Activated CD4-positive, alpha-beta T cell treated with anti-CD3 and anti-CD28 coated beads, Interleukin-2, amount 50 U/mL, for 16 hours (primary cell): ENCODE measurements around the gene ARMC9.

Experiments
- DNase-seq: peaks from one replicate; pipeline ENCODE4 v3.0.0-alpha.2; 2020

ARMC9 gene

DNA sequence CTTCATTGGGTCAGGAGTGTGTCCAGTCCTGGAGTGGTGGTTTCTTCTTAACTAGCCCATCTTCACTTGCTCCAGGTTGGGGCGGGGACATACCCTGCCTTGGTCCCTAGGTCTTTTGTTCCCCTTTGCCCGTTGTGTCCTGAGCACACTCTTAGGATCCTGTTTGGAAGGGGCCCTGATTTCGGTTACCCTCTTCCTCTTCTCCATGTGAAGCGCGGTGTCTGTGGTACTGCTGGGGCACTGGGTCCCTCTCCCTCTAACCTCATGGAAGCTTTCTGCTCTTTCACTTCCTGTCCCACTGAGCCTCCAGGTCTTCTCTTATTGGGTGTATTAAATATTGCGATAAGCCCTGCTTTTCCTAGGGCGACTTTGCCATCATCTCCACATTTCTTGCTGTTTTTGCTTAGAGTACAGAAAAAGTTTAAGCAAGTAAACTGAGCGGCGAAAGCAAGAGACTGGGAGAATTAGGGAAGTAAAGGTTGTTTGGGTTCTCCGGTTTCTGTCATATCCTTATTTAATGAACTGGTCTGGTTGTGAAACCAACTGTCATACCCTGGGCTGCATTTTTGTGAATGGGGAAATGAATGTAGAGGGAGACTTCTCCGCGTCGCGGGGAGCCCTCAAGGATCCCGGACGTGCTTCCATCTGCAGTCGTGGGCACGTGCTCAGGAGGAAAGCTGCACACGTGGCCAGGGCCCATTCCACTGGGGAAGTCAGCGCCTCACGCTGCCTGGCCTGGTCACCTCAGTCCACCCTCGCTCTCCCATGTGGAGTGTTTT lies 123.3 kb downstream of the ARMC9 start:
- no peak for DNase-seq

DNA sequence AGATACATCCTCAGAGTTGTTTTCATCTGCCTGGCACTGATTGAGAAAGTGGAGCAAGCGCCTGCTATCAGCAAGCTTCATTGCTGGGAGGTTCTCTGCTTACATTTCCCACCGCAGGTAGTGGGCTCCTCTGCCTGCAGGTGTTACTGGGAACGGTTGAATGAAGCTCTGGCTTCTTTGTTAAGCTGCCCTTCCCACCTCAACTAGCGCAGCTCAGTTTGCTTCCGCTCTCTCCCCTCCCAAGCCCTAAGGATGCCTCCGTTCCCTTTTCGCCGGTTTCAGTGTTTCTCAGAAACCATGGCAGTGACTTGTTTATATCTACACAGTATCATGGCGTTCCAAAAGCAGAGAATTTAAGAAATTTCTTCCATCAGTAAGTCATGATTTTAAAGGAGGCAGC lies 124.9 kb downstream of the ARMC9 start:
- no peak for DNase-seq

DNA sequence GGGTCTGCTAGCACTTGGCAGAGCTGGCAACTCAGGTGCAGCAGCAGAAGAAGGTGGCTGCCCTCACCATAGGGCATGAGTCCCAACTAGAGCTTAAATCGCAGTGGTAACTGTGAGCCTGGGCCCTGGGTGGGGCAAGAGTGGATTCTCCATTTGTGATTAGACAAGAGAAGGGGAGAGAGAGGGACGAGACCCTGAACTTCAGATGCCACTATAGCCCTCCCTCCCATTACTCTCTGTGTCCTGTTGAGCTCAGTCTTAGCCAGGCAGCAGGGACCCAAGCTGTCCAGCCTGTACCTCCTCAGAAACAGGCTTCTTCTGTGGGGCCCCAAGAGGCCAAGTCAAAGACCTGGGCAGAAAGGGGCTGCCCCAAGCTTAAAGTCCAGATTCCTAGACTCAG lies 127.4 kb downstream of the ARMC9 start:
- DNase-seq: no peak

DNA sequence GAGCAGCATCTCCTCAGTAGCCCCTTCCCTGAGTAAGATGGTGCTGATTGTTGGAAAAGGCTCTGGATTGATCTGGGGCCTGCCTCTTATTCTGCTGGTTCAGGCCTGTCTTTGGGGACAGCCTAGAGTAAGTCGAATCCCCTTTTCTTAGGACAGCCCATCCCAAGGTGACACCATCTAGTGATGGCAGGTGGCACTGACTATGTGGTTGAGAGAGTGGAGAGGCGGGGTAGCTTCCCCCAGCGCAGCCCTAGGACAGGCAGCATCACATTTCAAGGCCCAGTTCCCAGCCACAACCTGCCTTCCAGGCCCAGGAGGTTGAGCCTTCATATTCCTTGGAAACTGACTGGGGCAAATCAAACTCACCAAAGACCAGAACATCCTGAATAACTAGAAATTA lies 128.0 kb downstream of the ARMC9 start:
- no peak for DNase-seq

DNA sequence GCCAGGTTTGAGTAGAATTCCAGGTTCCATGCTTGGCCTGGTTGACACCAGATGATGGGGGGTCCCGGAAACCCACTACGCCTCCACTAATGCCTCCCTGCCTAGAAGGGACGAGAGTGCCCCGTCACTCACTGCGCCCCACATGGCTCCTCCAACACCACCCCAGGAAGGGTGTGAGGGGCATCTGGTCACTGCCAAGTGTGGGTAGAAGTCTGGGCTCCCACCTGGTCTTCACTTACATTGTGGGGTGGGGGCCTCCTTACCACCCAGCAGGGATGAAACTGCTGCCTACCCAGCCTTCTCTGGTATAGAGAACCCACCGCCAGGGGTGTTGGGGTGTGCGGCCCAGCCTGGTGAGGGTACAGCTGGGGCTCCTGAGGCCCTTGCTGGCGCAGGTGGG lies 131.9 kb downstream of the ARMC9 start:
- no peak for DNase-seq

DNA sequence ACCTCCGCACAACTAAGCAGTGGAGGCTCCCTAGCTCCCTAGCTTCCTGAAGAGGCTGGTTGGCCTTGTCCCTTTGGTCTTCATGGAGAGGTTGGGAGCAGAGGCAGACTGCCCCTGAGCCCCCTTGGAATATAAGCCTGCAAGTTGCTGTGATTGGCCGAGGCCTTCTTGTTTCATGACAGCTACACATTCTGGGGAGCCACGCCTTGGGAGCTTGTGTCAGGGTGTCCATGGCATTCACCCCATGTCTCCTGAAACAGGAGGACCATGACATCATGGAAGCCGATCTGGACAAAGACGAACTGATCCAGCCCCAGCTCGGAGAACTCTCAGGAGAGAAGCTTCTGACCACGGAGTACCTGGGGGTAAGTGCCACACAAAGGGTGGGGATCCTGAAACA lies 133.1 kb downstream of the ARMC9 start:
- DNase-seq: no peak

DNA sequence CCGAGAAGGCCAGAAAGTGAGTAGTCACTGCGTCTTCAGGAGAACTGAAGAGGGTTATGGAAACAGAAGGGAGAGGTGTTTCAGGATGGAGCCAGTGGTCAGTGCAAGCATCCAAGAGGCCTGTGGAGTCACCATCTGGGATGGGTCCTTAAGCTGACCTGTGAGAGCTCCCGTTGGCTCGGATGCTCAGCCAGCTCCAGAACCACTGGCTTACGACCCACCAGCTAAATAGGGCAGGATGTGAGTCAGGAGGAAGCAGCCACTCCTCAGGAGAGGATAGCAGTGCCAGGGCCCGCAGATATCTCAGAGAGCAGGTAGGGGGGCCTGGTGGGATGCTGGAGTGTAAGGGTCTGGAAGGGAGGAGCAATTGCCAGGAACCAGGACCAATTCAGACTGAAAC lies 134.0 kb downstream of the ARMC9 start:
- no peak for DNase-seq

DNA sequence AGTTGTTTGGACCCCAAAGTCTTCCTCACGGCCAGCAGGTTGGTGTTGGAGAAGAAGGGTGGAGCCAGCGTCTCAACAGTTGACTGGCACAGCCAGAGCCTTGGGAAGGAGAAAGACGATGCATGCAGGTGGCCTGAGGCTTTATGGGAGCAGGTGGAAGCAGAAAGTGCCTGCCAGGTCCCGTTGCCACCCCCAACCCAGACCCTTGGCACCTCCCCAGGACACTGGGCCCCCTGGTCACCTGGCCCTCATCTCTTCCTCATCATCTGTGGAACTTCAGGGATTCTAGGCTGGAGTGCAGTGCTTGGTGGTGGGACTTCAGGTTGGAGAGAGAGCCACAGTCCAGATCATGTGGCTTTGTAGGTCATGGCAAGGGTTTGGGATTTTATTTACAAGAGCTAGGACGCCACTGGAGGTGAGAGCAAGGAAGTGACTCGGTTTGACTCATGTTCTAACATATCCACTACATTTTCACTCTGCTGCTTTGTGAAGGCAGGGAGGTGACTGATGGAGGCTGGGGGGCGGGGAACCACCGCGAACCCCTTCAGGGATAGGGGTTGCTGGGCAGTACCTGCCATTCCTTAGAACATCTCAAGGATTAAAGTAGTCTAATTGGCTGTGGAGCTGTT lies 134.6 kb downstream of the ARMC9 start:
- DNase-seq: no peak

DNA sequence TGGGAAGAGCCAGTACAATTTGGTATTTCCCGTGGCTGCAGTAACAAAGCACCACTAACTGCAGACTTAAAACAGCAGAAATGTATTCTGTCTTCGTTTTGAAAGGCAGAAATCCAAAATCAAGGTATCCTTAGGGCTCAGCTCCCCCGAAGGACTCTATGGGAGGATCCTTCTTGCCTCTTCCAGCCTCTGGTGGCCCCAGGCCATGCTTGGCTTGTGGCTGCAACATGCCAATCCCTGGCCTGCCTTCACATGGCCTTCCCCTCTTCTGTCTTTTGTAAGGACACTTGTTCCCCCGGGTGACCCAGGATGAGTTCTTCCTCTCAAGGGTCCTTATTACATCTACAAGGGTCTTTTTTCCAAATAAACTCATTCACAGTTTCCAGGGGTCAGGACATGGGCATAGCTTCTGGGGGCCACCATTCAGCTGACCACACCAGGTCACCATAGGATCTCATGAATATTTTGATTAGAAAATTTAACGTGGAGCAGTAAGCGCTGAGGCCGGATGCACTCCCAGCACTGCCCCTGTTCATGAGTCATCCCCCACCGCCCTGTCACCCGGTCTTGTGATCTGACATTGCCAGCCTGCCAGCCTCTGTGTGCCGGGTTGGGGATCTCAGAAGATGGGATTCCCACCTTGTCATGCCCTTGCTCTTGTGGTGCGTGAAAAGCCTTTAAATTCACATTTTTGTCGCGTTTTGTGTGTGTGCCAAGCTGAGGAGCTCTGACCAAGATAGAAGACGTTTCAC lies 135.9 kb downstream of the ARMC9 start:
- DNase-seq: no peak

DNA sequence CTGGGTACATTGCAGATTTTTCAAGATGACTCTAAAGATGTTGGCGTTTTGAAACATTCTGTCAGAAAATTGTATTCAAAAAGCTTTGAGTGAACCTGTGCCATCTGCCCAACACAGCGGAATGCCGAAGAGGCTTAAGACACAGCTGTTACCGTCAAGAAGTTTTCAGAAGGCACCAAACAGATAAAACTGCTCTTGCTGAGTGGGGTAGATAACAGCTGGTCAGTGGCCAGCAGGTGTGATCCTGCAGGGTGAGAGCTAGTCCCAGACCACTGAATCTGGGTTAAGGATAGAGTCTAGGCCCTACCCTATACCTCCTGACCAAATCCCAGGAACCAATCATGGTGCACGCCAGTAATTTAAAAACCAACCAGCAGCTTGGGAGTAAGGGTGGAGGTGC lies 136.6 kb downstream of the ARMC9 start:
- DNase-seq: no peak

DNA sequence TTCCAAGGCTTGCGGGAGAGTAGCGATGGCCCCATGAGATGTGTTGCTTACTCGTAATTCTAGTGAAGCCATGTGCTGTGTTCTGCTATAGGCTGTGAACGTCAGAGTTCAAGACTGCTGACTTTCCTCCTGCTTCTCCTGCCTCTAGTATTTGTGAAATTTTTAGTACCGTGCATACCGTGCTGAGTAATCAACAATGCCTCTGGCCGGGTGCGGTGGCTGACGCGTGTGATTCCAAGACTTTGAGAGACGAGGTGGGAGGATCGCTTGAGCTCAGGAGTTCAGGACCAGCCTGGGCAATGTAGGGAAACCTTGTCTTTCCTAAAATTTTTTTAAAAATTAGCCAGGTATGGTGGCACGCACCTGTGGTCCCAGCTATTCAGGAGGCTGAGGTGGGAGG lies 137.2 kb downstream of the ARMC9 start:
- DNase-seq: no peak

DNA sequence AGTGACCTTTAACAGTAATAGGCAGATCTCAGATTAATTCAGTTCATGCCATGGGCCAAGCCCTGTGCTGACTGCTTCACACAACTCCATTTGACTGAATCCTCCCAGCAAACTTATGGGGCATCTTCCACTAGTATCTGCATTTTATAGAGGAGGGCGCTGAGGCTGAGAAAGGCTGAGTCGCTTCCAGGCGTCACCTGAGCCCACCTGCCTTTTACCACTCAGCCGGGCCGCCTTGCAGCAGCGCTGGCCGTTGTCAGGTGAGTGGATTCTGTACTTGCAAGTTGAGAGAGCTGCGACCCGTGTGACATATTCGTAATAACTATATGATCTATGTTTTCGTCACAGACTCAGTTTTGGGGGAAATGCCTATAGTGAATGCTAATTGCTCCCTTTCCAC lies 137.8 kb downstream of the ARMC9 start:
- no peak for DNase-seq

DNA sequence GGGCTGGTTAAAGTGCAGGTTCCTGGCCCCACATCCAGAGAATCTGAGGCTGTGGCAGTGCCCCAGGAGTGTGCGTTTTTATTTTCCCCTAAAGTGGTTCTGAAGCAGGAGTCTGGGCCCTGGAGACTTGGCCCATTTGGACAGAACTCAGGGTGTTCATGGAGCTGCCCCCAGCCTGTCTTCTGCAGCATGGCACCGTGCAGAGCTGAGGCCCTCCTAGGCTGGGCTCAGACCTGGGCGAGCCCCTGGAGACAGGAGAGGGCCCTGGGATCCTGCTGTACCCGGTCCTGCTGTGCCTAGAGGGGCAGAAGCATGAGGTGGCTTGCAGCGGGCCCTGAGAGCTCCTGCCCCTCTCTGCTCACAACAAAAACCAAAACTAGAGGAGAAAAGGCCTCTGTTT lies 138.3 kb downstream of the ARMC9 start:
- no peak for DNase-seq

DNA sequence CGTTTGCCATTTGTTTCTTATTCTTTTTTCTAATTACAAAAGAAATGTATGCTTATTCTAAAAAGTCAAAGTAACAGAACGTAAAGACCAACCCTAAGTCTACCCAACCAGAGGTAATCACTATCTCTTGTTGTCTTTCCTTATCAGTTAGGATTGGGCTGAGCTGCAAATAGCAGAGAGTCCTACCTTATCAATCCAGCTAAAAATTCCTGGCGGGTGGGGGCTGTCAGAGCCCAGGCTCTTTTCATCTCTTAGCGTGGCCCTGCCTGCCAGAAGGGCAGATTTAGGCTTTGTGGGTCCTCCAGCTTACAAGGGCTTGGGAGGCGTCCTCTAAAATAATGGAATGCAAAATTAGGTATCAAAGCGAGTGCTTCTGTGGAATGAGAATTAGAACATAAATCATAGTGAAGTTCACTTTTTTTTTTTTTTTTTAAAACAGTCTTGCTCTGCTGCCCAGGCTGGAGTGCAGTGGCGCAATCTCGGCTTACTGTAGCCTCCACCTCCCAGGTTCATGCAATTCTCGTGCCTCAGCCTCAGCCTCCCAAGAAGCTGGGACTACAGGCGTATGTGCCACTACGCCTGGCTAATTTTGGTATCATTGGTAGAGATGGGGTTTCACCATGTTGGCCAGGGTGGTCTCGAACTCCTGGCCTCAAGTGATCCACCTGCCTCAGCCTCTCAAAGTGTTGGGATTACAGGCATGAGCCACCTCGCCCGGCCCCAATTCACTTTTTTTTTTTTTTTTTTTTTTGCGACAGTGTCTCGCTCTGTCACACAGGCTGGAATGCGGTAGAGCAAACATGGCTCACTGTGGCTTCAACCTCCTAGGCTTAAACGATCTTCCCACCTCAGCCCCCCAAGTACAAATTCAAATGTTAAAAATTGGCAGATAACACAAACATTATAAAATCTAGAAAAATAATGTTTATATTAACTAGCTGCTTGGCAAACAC lies 139.7 kb downstream of the ARMC9 start:
- DNase-seq: no peak

DNA sequence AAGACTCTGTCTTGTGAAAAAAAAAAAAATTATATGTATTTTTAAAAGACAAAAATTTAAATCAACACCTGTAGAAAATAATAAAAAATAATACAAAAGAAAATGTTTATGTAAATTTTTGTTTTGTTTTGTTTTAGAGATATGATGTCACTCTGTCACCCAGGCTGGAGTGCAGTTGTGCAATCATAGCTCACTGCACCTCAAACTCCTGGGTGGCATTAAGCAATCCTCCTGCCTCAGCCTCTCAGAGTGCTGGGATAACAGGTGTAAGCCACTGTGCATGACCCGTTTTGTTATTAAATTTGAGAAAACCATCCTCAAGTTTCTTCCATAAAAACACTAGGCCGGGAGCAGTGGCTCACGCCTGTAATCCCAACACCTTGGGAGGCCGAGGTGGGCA lies 140.9 kb downstream of the ARMC9 start:
- DNase-seq: no peak

DNA sequence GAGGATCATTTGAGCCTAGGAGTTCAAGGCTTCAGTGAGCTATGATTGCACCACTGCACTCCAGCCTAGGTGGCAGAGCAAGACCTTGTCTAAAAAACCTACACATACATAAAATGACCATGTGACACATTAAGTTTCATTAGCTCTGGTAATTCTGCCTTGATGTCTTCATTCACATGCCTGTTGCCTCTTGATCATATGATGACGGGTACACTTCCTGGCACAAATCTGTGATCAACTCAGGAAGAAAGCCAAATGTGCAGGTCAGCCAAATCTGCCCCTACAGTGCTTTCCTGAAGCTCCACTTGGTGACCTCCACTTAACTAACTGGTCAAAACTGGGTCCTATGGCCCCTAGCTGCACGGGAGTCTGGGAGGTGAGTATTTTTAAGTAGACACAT lies 142.7 kb downstream of the ARMC9 start:
- DNase-seq: no peak

DNA sequence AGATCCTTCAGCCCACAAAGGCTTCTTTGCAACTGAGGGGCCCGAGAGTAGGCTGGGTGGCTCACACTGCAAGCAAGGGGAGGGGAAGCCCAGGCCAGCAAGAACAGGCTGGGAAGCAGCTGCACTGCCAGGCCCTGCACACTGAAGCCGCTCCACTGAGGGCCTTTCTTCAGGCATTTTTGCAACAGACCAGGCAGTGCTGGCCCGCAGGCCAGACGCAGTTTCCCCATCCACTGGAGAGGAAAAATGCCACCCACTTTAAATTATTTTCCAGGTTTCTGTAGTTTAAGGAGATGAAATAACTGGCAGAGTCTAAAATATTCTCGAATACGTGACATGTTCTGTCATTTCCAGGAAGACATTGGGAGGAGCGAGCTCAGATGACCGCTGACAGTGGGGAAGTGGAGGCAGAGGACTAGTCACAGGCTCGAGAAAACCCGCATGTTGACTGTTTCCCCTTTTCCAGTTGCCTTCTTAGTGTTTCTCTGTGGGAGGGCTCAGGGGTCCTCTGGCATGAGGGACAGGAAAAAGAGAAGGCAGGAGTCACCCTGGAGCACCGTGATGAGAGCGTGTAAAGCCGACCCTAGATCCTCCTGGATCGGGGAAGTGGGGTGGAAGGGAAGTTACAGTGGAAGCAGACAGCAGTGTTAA lies 143.8 kb downstream of the ARMC9 start:
- no peak for DNase-seq

DNA sequence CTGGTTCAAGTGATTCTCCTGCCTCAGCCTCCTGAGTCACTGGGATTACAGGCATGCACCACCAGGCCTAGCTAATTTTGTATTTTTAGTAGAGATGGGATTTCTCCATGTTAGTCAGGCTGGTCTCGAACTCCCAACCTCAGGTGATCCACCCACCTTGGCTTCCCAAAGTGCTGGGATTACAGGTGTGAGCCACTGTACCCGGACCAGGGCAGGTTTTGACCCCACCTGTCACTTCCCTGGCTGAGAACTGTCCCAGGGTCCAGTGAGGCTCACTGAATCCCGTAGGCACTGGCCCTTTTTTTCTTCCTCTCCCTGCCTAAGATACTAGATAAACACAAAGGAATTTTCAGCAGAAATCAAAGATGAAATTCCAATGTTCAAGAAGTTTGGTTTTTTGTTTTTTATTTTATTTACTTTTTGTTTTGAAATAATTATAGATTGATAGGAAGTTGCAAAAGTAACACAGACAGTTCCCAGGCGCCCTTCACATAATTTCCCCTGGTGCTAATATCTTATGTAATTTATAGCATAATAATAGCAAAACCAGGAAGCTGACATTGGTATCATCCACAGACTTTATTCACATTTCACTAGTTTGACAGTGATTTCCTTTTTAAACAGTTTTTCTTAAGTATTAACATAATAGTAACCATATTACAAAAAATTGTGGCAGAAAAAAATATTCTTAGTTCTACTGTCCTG lies 144.7 kb downstream of the ARMC9 start:
- no peak for DNase-seq

DNA sequence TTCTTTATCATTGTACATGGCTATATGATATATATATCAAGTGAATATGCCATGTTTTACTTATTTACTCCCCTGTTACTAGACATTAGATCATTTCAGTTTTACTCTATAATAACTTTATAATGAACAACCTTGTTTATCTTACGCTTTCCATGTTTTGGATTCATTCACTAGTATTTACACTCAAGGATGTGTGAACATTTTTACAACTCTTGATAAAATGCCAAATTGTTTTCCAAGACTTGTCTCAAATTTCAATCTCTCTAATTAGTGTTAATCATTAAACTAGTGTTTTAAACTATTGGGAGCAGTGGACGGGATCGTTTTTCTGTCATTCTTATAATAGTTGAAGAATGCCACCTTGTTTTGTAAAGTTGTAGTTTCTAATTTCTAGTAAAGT lies 145.6 kb downstream of the ARMC9 start:
- DNase-seq: no peak

DNA sequence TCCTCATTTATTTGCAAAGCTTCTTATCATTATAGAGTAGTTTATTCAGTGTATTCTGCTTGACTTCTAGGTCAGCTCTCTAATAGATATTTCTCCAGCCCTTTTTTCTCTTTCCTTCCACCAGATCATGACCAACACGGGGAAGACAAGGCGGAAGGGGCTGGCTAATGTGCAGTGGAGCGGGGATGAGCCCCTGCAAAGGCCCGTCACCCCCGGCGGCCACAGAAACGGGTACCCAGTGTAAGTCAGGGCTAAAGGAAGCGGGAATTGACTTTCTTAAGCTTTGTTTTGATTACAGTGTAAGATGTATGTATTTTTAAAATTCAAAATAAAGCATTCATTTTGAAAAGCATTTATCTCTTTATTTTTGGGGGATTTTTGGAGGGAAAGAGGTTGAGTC lies 146.4 kb downstream of the ARMC9 start:
- DNase-seq: no peak

DNA sequence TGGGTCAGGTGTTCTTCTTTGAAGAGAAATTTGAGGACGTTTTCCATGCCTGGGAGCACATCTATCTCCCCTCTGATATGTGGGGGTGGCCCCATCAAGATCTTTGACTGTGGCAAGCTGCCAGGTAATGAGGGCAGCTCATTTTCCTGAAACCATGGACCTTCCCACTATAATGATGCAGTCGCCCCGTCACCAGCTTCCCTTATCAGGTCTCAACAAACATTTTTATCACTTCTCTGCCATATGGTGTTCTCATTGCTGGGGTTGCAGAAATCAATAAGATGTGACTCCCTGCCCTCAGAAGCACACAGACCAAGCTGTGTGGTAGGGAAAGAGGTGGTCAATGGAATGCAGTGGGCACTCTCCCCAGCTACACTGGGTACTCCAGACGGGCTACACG lies 148.7 kb downstream of the ARMC9 start:
- DNase-seq: no peak

DNA sequence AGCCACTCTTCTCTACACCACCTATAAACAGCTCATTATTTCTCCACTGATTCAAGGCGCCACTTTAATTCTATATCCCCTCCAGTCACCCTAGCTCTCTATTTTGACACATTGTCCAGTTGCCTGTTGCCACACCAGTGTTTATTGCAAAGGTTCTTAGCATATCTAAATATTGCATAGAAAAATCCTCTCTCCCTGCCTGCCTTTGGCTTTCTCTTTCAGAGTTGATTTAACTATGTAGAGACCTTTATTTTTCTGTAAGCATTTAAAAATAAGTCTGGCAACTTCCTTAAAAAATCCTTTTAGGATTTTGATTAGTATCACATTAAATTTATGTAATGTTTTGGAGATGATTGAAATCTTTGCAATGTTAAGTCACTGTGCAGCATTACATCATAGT lies 149.2 kb downstream of the ARMC9 start:
- no peak for DNase-seq
